Activated naive CD4-positive, alpha-beta T cell (primary cell): ENCODE measurements around the gene ARHGAP1.
"Not testable (repeated sequence)": the region's sequence is repeated elsewhere in the genome, so short reads cannot be mapped to it uniquely, and the experiment has no call there.

ENCODE experiments used
- DNase-seq, 4 experiments: peaks; one replicate each; lab custom pipeline; 2025; lab: John Stamatoyannopoulos, UW

ARHGAP1 gene

DNA sequence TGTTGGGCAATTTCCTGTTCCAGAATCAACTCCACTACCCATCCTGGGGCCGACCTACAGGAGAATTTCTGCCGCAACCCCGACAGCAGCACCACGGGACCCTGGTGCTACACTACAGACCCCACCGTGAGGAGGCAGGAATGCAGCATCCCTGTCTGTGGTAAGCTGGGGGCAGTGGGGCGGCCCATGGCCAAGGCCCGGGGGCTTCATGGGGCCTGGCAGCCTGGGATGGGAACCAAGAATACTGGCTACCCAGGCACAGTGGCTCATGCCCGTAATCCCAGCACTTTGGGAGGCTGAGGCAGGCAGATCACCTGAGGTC lies 22.9 kb upstream of the ARHGAP1 start:
- DNase-seq = no peak

- no peak for DNase-seq
Observed at GRCh38 chr11:46722566-46723358, 22.3 kb upstream of the ARHGAP1 start.

DNA sequence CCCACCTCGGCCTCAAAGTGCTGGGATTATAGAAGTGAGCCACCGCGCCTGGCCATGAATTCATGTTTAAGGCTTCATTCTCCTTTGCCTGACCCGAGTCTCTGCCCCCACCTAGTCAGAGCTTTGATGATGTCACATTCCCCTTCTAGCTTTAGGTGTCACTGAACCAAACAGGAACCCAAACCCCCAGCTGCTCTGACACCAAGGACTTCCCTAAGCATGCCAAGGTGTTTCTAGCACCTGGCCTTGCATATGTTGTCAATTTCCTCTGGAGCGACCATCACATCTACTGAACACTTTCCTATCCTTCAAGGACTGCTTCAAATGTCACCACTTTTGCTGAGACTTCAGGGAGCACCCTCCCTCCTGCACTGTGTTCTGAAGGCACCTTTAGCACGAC lies 20.9 kb upstream of the ARHGAP1 start:
- no peak for DNase-seq

DNA sequence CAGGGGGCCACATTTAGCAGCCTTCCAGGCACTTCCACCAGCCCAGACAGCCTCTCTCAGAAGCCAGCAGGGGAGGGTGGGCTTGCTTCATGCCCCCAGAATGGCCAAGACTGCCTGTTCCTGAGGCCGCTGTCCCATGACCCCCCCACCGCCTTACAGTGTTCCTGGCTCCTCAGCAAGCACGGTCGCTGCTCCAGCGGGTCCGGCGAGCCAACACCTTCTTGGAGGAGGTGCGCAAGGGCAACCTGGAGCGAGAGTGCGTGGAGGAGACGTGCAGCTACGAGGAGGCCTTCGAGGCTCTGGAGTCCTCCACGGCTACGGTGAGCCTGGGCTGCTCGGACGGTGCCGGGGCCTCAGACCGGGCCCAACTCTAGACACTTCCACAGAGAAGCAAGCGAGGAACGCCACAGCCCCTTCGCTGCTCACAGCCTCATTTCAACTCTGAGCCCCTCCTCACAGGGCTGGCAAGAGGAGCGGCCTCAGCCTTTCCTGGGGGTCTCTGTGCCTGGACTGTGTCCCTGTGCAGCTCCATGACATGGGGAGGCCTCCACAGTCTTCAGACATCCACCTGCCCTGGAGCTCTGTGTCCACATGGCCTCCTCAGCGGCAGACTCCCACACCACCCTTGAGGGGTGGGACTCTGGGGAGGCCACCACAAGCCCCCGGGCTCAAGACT lies 19.3 kb upstream of the ARHGAP1 start:
- no peak for DNase-seq

DNA sequence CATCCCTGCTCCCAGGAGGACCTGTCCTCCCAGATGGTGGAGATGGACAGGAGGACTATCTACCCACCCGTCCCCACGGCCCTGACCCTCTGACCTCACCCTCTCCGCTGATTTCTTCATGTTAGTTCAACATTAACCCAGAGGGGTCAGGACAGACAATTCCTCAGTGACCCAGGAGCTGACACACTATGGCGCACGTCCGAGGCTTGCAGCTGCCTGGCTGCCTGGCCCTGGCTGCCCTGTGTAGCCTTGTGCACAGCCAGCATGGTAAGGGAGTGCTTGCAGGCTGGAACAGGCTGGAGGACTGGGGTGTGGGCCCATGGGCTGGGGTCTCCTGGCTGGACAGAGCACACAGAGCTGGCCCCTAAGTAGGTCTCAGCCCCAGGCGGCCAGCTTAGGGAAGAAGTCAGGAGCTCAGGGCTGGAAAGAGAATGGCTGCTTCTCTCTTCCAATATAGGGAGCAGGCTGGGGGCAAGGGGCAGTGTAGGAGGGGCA lies 18.7 kb upstream of the ARHGAP1 start, which contains the start of gene F2:
Gene F2 (plus strand): TSS at position 166 of the 495 bp plus-strand sequence. CDS start 23 bp downstream, at position 189.
- no peak for DNase-seq

GRCh38 chr11:46718155-46719019 lies 18.0 kb upstream of the ARHGAP1 start:
- DNase-seq = no peak

- DNase-seq = not testable (repeated sequence)
Observed at GRCh38 chr11:46717825-46718154, 17.4 kb upstream of the ARHGAP1 start.

DNA sequence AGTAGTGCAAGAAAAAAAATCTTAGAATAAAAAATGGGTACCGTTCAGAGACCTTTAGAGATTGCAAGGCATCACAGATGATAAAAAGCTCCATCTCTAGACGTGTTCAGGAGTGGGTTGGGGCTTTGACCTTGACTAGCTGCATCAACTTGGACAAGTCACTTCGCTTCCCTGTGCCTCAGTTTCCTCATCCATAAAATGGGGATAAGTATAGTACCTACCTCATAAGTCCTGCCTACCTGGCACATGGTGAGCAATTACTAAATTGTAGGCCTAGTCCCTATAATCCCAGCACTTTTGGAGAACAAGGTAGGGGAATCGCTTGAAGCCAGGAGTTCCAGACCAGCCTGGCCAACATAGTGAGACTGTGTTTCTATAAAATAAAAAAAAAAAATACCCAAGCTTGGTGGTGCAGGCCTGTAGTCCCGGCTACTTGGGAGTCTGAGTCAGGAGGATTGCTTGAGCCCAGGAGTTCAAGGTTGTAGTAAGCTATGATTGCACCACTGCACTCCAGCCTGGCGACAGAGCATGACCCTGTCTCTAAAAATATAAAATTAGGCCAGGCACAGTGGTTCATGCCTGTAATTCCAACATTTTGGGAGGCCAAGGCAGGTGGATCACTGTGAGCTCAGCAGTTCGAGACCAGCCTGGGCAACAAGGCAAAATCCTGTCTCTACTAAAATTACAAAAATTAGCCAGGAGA lies 12.6 kb upstream of the ARHGAP1 start:
- DNase-seq = no peak

DNA sequence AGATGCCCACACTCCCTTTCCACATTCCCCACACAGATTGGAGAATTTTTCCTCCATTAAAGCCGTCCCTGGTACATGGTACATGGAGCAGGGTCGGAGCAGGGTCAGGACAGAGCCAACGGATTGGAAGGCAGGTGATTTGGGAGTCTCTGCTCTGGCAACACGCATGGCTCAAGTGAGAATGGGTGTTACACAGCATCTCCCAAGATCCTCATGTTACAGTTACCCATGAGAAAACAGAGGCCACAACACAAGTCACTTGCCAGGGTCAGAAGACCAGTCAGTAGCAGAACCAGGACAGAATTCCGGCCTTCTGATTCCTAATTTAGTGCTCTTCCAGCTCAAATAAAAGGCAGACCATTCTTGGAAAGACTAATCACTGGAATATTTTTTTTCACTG lies 10.9 kb upstream of the ARHGAP1 start:
- no peak for DNase-seq

DNA sequence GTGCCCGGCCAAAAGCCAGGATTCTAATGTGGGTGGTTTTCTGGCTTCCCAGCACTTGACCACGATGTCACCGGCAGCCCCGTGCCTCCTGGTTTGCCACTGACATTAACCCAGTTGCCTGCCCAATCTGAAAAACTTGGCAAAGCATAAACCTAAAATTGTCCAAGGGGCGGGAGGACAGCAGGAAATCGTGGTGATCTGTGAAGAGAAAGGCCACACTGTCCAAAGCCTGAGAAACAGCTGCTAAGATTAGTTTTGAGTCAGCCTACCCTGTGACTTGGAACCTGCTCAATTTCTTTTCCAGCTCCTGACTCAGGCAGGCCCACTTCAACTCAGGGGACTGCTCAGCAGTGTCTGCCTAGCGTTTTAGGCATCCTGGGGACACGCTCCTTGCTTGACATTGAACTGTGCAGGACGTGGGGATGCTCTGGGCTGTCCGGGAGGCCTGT lies 10.4 kb upstream of the ARHGAP1 start:
- no peak for DNase-seq

GRCh38 chr11:46709351-46709750 lies 8.9 kb upstream of the ARHGAP1 start:
- DNase-seq = not testable (repeated sequence)

GRCh38 chr11:46706886-46707285 lies 6.5 kb upstream of the ARHGAP1 start:
- DNase-seq = no peak

DNA sequence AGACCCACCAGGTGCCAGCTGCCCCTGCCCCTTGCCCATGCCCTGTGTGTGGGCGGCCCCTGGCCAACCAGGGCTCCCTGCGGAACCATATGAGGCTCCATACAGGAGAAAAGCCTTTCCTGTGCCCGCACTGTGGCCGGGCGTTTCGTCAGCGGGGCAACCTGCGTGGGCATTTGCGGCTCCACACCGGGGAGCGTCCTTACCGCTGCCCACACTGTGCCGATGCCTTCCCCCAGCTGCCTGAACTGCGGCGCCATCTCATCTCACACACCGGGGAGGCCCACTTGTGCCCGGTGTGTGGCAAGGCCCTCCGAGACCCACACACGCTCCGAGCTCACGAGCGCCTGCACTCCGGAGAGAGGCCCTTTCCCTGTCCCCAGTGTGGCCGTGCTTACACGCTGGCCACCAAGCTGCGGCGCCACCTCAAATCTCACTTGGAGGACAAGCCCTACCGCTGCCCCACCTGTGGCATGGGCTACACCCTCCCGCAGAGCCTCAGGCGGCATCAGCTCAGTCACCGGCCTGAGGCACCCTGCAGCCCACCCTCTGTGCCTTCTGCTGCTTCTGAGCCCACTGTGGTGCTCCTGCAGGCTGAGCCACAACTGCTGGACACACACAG lies 4.8 kb upstream of the ARHGAP1 start:
- DNase-seq = no peak

GRCh38 chr11:46701078-46701654 lies 747 bp upstream of the ARHGAP1 start:
- no peak for DNase-seq

DNA sequence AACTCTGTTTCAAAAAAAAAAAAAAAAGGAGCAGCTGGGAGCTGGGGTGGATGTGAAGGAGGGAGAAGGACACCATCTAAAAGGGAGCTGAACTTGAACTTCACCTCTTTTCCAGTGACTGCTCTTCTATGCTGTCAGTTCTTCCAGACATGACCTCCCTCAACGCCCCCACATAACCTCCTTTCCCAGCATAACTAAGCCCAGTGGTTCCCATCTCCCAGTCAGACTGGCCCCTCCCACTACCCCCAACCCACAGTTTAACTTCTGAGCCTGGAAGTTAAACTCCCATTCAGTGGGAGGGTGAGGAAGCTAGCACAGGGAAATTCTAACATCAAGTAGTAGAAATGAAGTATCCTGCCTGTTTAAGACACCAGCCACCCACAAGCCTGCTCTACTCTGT lies 1.8 kb downstream of the ARHGAP1 start:
- DNase-seq = no peak

- no peak for DNase-seq
Observed at GRCh38 chr11:46697723-46698122, 2.7 kb downstream of the ARHGAP1 start.

GRCh38 chr11:46697303-46697702 lies 3.1 kb downstream of the ARHGAP1 start:
- no peak for DNase-seq

DNA sequence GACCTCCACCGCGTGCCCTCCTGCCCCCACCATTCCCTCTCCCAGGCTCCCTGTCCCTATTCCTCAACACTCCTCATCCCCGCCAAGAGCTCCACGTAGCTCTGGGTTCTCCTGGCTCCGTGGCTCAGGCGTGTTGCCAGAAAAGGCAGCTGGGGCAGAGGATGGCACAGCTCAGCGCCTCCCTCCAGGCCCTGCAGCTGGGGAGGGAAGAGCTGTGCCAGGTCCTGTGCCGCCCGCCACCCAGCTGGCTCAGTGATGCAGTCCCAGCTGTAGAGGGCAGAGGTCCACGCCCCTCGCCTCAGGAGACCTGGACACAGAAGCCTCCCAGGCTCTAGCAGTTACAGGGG lies 4.2 kb downstream of the ARHGAP1 start:
- DNase-seq = no peak

- no peak for DNase-seq
Observed at GRCh38 chr11:46695345-46696211, 4.8 kb downstream of the ARHGAP1 start.

- DNase-seq = no peak
Observed at GRCh38 chr11:46694607-46695006, 5.8 kb downstream of the ARHGAP1 start.
